ENCODE data around the gene CYP46A1.
A peak's percentile ranks its signal among the peaks of the same experiment; 100 is the strongest.

The CYP46A1 gene

GRCh38 chr14:99752486-99753121 lies 68.5 kb downstream of the CYP46A1 start:
- POLR2A ChIA-PET, result interaction anchor here (0.9 kb wide), 1 partner anchor 64 kb away, joined by 3 read pairs; no protein-coding TSS in a partner anchor
- CTCF ChIA-PET, result interaction anchor here (0.7 to 1.2 kb wide), 3 partner anchors 115 to 135 kb away, joined by 3 to 4 read pairs (median 3); no protein-coding TSS in a partner anchor
- H3K4me3 ChIP-seq (ENCODE audit: low read depth, low read length), result no peak overlapping the region
- TF ChIP-seq ZNF518A (tag by site-specific recombination; conservative IDR thresholded peaks at IDR 0.05; ENCODE audit: low read depth) (no peak), ZNF221 (tag by site-specific recombination; IDR thresholded peaks at IDR 0.05; ENCODE audit: borderline replicate concordance) (no peak), PRDM10 (tag by site-specific recombination; IDR thresholded peaks at IDR 0.05) (no peak), HOXA7 (CRISPR knock-in tag; IDR thresholded peaks at IDR 0.05; ENCODE audit: borderline replicate concordance) (no peak), ZNF416 (tag by site-specific recombination; IDR thresholded peaks at IDR 0.05) (no peak), ZNF777 (tag by site-specific recombination; IDR thresholded peaks at IDR 0.05; ENCODE audit: borderline replicate concordance) (no peak), SALL2 (tag by site-specific recombination; IDR thresholded peaks at IDR 0.05; ENCODE audit: borderline replicate concordance) (no peak), ZIC2 (tag by site-specific recombination; IDR thresholded peaks at IDR 0.05) (peak; percentile 35; the same call in 1 of the 2 replicates), ZNF785 (tag by site-specific recombination; IDR thresholded peaks at IDR 0.05) (no peak), GLIS1 (tag by site-specific recombination; IDR thresholded peaks at IDR 0.05) (peak; percentile 43), INSM2 (tag by site-specific recombination; IDR thresholded peaks at IDR 0.05) (no peak), ZXDB (tag by site-specific recombination; IDR thresholded peaks at IDR 0.05) (0 out of 2 replicates have a peak, but pooled peaks have one; percentile 42), ZNF146 (tag by site-specific recombination; IDR thresholded peaks at IDR 0.05) (no peak), ZNF423 (tag by site-specific recombination; IDR thresholded peaks at IDR 0.05) (peak; percentile 79), ZNF248 (tag by site-specific recombination; IDR thresholded peaks at IDR 0.05) (no peak), ZNF2 (tag by site-specific recombination; IDR thresholded peaks at IDR 0.05) (no peak)
- no peaks in the 10 kb centered on the region for H3K36me3 ChIP-seq (ENCODE audit: control insufficient read depth in 2 of 2, insufficient read depth in 1 of 2, low read length in 2 of 2)
- H3K9me3 ChIP-seq (ENCODE audit: control insufficient read depth, insufficient read depth, low read depth, low read length), result no peaks in the 10 kb centered on the region
- H3K4me1 ChIP-seq (ENCODE audit: control insufficient read depth, insufficient read depth, low read length), result peaks cover 6% of the 10 kb centered on the region; the same call in 1 of the 2 replicates
- H3K27ac ChIP-seq (ENCODE audit: extremely low read depth, low read depth, low read length), result no peak overlapping the region
